ENCODE results near the gene NOCT.

DNA sequence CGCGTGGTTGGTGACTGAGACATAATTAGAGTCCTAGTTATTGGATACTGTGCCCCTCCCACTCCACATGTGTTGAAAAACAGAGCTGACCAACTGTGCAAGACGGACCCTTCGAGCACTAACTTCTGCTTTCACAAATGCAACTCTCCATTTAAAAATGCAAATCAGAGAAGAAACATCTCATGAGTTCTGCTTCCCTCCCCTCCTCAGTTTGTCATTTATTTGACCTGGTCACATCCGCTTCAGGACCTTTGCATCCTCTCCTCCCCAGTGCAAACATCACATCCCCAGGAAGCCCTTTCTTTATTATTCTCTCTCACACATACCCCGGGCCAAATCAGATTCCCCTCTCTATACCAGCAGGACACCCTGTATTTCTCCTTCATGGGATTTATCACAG is 38.1 kb upstream of the NOCT start:
- no peak for TF ChIP-seq CTCF (IDR thresholded peaks at IDR 0.05)
- no peak for TF ChIP-seq POLR2A (IDR thresholded peaks at IDR 0.05)
